Ureter (tissue), 1 donor: ENCODE results near the gene CRIM1. TPM values are rescaled to one million over a fixed set of nuclear protein-coding genes. Genes with fewer than 3 reads are reported as not detected.
A peak's percentile ranks its signal among the peaks of the same experiment; 100 is the strongest.
"Not testable (repeated sequence)": the region's sequence is repeated elsewhere in the genome, so short reads cannot be mapped to it uniquely, and the experiment has no call there.

Experiments used
- DNase-seq: peaks from one replicate; pipeline ENCODE4 v3.0.0-alpha.2; 2020; ENCODE audit warnings: low spot score
- total RNA-seq: library from RNA; stranded (reverse); gene quantifications from one replicate; pipeline ENCODE4 v1.2.4, GENCODE V29; 2023
- donor health status: DM: yes; HTN: yes; CAD: no.

CRIM1 gene
- 95.0 TPM for total RNA-seq

- DNase-seq: peak; percentile 90
These were observed at the start of gene CRIM1 for GRCh38 chr2:36355151-36355889. Gene CRIM1 (plus strand): TSS chr2:36355778. CDS start chr2:36356293, 515 bp downstream.

- DNase-seq: no peak
These were observed 48.1 kb upstream of the CRIM1 start for GRCh38 chr2:36307441-36307840.

- DNase-seq: not testable (repeated sequence)
These were observed 45.1 kb upstream of the CRIM1 start for GRCh38 chr2:36310444-36310843.

GRCh38 chr2:36318547-36318946, 37.0 kb upstream of the CRIM1 start:
- no peak for DNase-seq

- no peak for DNase-seq
These were observed 33.5 kb upstream of the CRIM1 start for GRCh38 chr2:36322108-36322507.

GRCh38 chr2:36326286-36326685, 29.3 kb upstream of the CRIM1 start:
- no peak for DNase-seq

GRCh38 chr2:36329251-36329650, 26.3 kb upstream of the CRIM1 start:
- no peak for DNase-seq

- DNase-seq: no peak
These were observed 25.7 kb upstream of the CRIM1 start for GRCh38 chr2:36329746-36330472.

GRCh38 chr2:36330473-36331395, 24.8 kb upstream of the CRIM1 start:
- no peak for DNase-seq

GRCh38 chr2:36333350-36334012, 22.1 kb upstream of the CRIM1 start:
- no peak for DNase-seq

GRCh38 chr2:36335597-36335996, 20.0 kb upstream of the CRIM1 start:
- DNase-seq: no peak

GRCh38 chr2:36336321-36336720, 19.3 kb upstream of the CRIM1 start:
- no peak for DNase-seq

- DNase-seq: no peak
These were observed 18.2 kb upstream of the CRIM1 start for GRCh38 chr2:36337354-36337753.

GRCh38 chr2:36338124-36338826, 17.3 kb upstream of the CRIM1 start:
- DNase-seq: no peak

- no peak for DNase-seq
These were observed 16.8 kb upstream of the CRIM1 start for GRCh38 chr2:36338827-36339145.

GRCh38 chr2:36339607-36340218, 15.9 kb upstream of the CRIM1 start:
- no peak for DNase-seq

- no peak for DNase-seq
These were observed 12.0 kb upstream of the CRIM1 start for GRCh38 chr2:36343606-36344005.

- no peak for DNase-seq
These were observed 6.9 kb upstream of the CRIM1 start for GRCh38 chr2:36348721-36349120.

- DNase-seq: no peak
These were observed 4.3 kb upstream of the CRIM1 start for GRCh38 chr2:36351291-36351690.

- DNase-seq: no peak
These were observed 3.7 kb upstream of the CRIM1 start for GRCh38 chr2:36351736-36352349.
